GM21360 (cell line): ENCODE measurements around the gene MRPL34.
A peak's percentile ranks its signal among the peaks of the same experiment; 100 is the strongest.
"Not testable (repeated sequence)": the region's sequence is repeated elsewhere in the genome, so short reads cannot be mapped to it uniquely, and the experiment has no call there.

ENCODE experiments used
- ATAC-seq: cut with Tn5 transposase; IDR thresholded peaks from one replicate; pipeline ENCODE4 v1.9.1; 2021; ENCODE audit warnings: mild to moderate bottlenecking, moderate library complexity; ENCODE audit not compliant: unreplicated experiment

MRPL34 gene

DNA sequence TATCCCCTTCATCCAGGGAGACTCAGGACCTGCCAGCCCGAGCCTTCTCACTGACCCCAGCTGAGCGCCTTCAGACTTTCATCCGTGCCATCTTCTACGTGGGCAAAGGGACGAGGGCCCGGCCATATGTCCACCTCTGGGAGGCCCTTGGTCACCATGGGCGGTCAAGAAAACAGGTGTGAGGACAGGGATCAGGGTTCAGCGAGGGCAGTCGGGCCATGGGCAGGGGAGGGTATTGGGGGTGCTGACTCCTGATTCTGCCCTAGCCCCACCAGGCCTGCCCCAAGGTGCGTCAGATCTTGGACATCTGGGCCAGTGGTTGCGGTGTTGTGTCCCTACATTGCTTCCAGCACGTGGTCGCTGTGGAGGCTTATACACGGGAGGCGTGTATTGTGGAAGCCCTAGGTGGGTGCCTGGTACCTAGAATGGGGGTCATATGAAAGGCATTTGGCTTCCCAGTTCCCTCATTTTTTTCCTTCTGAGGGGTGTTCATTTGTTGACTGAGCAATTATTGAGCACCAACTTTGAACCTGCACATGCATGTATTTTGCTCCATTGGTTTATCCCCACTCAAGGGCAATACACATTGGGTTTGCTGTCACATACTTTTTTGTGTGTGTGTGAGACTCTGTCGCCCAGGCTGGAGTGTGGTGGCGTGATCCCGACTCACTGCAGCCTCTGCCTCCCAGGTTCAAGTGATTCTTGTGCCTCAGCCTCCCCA, 20.1 kb upstream of the MRPL34 start:
- ATAC-seq, result no peak

DNA sequence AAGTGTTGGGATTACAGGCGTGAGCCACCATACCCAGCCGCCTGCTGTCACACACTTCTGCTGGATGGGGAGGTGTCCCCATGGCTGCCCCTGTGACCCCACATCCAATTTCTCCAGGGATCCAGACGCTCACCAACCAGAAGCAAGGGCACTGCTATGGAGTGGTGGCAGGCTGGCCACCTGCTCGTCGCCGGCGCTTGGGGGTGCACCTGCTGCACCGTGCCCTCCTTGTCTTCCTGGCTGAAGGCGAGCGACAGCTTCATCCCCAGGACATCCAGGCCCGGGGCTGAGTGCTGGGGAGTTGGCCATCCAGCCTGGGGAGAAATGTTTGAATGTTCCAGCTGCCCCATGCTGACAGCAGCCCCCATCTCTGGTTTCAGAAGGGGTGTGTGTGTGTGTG, 19.4 kb upstream of the MRPL34 start:
- no peak for ATAC-seq

DNA sequence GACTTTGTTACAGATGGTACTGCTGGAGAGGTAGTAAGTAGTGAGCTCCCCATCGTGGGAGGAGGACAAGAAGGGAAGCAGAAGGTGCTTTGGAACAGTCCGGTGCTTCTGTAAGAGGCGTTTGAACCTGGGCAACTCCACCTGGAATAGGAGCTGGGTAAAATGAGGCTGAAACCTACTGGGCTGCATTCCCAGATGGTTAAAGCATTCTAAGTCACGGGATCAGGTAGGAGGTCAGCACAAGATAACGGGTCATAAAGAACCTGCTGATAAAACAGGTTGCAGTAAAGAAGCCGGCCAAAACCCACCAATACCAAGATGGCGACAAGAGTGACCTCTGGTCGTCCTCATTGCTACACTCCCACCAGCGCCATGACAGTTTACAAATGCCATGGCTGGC, 18.9 kb upstream of the MRPL34 start:
- no peak for ATAC-seq

DNA sequence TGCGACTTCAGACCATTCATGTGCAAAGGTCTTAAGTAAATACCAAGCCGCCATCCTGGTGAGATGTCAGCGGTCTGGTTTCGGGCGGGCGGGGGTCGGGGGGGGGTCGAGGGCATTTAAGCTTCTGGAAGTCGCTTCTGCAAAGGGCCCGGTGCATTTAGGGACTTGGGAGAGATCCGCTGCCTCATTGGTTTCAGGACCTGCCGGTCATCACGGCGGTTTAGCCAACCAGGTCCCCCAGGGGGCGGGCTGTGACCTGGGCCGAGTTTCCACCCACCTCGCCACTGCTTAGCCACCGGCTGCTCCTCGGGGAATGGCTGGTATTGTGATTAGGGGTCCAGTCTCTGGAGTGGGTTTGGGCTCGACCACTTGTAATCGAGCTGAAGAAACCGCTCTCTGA, 16.2 kb upstream of the MRPL34 start:
- no peak for ATAC-seq

- peak; percentile 65 for ATAC-seq
These were observed 13.2 kb upstream of the MRPL34 start for GRCh38 chr19:17292301-17293074.

DNA sequence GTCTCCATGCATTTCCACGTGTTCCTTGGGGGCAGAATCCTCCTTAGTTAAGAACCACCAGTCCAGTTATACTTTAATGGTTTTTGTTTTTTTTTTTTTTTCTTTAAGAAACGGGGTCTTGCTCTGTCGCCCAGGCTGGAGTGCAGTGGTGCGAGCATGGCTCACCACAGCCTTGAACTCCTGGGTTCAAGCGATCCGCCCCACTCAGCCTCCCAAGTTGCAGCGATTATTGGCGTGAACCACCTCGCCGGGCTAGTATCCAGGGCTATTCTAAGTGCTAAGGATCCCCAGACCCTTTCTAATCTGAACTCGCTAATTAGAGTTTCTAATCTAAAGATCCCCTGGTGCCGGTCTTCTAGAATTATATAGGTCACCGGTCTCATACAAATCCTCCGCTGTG, 12.1 kb upstream of the MRPL34 start:
- ATAC-seq, result no peak

DNA sequence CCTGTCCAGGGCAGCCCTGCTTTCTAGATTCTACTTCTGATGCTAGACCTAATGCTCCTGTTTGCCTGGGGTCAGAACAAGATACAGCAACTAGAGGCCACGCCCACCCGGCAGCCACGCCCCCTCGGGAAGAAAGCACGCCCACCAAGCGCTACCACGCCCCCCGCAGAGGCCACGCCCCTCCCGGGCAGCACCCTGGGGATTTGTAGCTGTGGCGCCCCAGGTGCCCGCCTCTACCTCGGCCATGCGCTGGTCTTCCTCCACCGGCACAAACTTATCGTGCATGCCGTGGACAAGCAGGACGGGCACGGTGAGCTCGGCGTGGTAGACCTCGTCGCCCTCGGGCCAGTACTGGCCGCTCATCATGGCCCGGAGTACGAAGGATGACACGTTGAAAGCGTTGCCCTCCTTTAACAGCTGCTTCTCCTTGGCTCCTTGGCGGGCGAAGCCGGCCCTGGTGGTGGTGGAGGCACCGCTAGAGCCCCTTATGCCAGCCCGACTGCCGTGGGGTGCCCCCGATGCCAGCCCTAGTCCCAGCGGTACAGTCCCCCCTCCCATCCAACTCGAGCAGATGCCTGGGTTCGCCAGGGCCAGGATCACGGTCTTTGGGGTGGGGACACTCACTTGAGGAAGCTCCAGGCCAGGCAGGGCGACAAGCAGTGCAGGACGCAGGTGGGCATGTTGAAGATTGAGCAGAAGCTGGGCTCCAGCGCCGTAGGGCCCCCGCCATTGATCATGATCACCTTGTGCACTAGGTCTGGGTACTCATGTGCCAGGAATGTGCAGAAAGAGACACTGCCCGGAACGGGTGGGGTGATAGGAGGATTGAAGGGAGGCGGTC, 11.4 kb upstream of the MRPL34 start:
- no peak for ATAC-seq

DNA sequence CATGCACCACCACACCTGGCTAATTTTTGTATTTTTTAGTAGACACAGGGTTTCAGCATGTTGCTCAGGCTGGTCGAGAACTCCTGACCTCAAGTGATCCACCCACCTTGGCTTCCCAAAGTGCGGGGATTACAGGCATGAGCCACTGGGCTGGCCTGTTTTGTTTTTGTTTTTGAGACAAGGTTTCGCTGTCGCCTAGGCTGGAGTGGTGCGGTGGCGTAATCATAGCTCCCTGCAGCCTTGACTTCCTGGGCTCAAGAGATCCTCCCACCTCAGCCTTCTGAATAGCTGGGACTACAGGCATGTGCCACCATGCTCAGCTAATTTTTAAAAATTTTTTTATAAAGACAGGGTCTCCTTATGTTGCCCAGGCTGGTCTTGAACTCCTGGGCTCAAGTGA, 10.1 kb upstream of the MRPL34 start:
- not testable (repeated sequence) for ATAC-seq

GRCh38 chr19:17296273-17296672, 9.4 kb upstream of the MRPL34 start:
- no peak for ATAC-seq

DNA sequence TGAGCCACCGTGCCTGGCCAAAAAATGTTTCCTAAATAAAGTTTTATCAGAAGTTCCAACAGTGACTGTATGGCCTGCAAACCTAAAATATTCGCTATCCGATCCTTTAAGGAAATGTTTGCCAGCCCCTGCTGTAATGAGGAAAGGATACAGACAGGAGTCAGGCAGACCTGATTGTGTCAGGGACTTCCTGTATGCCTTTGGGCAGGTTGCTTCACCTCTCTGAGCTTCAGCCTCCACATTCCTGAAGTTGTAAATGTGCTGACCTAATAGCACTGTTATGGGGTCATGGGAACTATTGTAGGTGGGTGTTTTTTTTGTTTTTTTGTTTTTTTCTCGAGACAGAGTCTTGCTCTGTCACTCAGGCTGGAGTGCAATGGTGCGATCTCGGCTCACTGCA, 8.7 kb upstream of the MRPL34 start:
- no peak for ATAC-seq

- no peak for ATAC-seq
These were observed 4.6 kb upstream of the MRPL34 start for GRCh38 chr19:17300992-17301619.

- ATAC-seq, result no peak
These were observed 3.1 kb upstream of the MRPL34 start for GRCh38 chr19:17302391-17303166.

DNA sequence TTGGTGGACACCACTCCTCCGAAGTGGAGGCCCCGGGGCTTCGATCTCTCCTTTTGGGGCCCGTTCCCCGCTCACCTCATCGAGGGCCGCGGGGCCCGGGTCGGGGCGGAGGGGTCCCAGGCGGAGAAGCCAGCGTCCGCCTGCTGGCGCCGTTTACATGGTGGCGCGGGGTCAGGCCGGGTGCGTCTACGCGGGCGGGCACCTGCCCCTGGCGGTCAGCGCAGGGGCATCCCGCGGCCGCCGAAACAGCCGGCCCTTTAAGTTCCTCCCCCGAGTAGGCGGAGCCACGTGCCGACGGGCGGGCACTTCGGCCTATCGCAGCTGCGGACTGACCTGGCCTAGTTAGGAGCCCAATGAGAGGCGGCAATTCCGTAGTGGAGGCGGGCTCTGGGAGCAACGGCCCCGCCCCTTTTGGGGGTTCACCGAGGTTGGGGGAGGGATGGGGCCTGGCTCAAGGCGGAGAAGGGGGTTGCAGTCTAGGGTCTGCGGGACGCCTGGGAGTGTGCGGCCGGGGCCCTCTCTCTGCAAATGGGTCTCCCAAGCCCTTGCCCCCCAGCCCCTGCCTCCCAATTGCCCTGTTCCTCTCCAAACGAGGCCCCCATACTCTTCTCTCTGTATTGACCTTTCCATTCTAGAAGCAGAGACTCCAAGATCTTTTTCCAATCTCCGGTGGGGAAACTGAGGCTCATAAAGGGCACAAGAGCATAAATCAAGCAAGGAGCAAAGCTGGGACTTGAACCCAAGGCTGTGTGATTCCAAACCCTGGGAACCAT, 2.3 kb upstream of the MRPL34 start, which contains the start of gene ABHD8:
Gene ABHD8, minus strand, starts transcription at position 259 of the 773 bp plus-strand sequence. CDS start 1,809 bp downstream, outside the sequence.
- ATAC-seq, result peak; percentile 46

- no peak for ATAC-seq
These were observed 1.8 kb upstream of the MRPL34 start for GRCh38 chr19:17303940-17304267.

DNA sequence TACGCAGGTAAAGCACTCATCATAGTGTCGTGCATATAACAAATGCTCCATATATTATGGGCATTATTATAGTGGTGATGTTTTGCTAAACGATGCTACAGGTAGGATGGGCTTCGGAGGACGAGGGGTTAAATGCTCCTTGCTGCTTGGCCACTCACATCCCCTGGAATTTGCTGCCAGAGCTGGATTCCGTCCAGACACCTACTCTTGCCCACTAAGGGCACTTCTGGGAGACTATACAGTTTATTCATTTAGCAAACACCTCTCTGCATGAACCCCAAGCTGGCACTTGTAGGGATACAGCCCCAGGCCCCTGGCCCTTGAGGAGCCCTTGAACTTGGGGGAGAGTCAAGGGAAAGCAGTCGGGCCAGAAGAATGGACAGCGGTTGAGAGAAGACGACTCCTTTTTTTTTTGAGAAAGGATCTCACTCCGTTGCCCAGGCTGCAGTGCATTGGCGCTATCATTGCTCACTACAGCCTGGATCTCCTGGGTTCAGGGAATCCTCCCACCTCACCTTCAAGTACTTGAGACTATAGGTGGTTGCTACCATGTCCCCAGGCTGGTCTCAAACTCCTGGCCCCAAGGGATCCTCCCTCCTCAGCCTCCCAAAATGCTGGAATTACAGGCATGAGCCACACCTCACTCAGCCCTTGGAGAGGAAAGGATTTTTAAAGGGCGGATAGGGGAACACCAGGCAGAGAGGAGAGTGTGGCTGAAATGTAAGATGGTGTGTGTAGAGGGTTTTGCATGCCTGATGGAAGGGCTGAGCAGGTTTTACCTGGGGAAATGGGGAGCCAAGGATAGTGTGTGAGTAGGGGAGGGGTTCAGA, 1.1 kb upstream of the MRPL34 start:
- ATAC-seq, result no peak

DNA sequence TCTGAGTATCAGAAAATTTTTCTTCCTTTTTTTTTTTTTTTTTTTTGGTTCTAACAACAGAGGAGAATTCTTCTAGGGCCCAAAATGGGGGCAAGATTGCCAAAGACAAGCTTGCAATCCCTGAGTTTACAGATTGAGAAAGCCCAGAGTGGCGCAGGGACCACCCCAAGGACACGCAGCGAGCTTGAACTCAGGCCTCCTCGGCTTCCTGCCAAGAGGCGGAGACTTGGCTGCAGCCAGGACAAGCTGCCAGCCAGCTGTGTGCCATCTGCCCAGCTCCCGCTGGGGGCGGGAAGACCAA, 506 bp upstream of the MRPL34 start:
- ATAC-seq, result no peak

DNA sequence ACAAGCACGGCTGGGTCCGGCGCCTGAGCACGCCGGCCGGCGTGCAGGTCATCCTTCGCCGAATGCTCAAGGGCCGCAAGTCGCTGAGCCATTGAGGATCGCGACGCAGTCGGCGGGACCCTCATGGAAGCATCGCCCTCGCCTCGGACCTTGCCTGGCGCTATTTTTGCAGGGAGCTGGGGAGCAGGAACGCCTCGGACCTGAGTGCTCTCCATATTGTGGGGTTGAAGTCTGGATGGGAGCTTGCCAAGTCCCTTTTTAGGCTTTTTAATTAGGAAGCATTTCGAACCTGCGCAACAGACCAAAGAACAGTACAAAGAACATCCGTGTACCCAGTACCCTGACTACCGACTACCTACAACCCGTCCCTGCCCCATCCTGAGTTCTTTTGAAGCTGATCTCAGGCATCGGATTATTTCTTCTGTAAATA, 628 bp downstream of the MRPL34 start:
- no peak for ATAC-seq

GRCh38 chr19:17307876-17308377, 2.3 kb downstream of the MRPL34 start:
- ATAC-seq, result no peak
